TTC549 (cell line): ENCODE data around the gene BTC.
"Not testable (repeated sequence)": the region's sequence is repeated elsewhere in the genome, so short reads cannot be mapped to it uniquely, and the experiment has no call there.

Experiments used
- FAIRE-seq: peaks from 2 replicates; lab custom pipeline; 2012; peaks lifted over from hg19 to GRCh38; lab: Jason Lieb, UNC

BTC gene, protein sequence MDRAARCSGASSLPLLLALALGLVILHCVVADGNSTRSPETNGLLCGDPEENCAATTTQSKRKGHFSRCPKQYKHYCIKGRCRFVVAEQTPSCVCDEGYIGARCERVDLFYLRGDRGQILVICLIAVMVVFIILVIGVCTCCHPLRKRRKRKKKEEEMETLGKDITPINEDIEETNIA

DNA sequence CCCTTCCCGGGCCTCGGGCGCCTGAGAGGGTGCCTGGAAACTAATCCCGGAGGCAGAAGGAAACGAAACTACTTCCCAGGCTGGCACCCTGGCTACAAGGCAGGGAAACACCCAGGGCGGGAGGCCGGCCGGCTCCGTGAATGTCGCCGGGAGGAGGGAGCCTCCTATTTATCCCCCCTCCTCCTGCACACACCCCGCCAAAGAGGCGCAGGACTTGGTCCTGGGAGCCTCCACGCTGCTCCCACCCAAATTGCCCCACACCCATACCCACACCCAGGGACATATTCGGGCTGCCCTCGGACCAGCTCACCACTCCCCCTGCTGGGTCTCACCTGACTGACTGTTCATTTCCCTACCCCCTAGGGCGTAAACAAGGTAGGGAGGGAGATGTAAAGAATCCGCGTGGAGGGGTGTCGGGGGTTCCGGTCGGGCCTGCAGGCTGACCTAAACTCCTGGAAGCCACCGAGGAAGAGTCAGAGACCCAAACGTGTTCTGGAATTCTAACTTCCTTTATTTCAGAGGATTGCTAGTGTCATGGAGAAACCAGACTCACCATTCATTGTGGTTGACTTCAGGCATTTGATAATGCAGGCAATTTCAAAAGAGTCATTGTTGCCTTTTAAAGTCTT, at the start of gene BTC:
TSS of gene BTC (minus strand) at position 142 of the 629 bp plus-strand sequence. CDS start 198 bp downstream, outside the sequence.
- no peak for FAIRE-seq

DNA sequence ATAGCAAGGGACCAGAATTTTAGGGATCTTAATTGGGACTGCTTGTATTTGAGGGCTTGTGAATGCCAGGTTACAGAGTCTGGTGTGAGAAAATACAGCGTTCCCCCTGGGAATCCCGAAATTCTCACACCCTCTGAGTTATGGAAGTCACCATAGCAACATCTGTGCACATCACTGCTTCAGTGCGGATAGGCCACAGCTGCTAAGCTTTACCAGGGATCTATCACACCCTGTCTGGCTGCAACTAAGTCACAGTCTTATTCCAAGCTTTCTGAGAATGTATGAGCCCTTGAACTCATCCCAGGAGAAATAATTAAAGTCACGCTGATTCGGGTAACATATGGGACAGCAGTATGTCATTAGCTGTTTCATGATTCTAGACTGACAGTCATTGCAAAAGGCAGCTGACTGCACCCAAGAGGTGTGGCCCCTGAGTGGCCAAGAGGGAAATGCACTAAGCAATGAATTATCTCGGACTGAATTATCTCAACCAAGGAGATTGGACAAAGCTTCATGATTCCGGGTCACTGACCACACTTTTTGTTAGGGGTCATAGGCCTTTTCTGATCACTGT, 46.7 kb upstream of the BTC start:
- no peak for FAIRE-seq

DNA sequence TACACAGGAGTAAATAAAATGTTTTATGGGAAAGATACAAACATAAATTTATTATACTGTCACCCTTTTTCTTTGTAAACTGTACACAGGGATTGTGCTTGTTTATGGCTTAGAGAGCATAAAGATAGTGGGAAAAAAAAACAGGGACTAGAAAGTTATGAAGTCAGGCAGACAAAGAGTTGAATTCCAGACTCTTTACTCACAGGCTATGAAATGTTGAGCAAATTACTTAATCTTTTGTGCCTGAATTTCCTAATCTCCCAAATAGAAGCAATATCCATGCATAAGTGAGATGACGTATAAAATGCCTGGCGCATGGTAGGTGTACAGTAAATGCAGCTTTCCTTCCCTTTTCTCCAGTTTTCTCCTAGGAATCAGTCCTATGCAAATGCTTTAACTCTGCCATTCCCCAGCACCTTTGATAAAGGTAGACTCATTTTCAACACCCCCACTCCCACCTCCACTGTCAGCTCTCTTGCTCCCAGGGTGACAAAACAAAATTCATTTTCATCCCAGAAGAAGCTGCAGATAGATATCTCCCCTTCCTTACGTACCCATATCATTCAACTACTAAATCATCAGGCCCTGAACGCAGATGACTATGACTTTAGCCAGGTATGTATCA, 44.5 kb upstream of the BTC start:
- FAIRE-seq = no peak

DNA sequence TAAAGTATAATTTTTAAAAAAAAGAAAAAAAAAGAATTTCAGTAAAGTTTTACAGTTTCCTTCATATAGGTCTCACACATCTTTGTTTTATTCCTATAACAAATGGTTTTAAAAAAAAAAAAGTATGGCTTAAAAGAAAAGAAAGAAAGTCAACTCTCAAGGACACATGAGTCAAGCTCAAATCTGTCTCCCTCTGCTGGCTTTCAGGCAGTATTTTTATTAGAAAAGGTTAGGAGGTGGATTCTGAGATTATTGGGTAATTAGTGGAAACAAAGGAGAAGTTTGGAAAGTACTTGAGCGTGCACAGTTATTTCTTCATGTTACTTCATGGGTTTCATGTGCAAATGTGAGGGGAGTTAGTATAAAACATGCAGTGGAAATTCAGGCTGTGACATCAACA, 36.6 kb upstream of the BTC start:
- FAIRE-seq = no peak

DNA sequence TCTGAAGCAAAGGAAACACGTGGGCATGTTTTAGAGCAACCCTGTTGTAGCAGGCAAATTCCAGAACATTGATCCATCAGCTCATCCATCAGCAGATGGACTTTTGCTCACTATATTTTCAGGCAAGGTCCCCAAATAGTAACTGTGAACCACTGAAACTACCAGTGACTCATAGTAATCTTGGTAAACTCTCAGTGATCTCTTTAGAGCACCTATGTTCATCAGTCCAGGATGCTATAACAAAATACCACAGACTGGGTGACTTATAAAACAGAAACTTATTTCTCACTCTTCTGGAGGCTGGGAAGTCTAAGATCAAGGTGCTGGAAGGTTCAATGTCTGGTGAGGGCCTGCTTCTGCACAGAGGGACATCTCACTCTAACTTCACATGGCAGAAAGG, 28.9 kb upstream of the BTC start:
- FAIRE-seq = no peak

DNA sequence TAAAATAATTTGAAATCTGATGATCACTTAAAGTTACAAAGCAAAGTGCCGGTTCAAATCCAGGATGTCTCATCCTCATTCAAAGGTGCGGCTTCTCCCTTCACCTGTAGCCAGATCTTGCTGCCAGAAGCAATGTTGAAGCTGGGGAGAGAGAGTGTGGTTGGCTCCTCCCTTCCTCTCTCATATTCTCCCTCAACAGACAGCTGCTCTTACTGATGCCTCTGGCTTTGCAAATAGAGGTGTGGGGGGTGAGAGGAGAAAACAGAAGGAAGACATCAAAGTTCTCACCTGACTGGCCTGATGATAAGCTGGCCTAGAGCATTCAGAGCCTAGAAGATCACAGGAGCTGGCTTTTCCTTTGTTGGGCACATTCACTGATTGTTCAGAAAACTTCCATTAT, 28.3 kb upstream of the BTC start:
- FAIRE-seq = no peak

DNA sequence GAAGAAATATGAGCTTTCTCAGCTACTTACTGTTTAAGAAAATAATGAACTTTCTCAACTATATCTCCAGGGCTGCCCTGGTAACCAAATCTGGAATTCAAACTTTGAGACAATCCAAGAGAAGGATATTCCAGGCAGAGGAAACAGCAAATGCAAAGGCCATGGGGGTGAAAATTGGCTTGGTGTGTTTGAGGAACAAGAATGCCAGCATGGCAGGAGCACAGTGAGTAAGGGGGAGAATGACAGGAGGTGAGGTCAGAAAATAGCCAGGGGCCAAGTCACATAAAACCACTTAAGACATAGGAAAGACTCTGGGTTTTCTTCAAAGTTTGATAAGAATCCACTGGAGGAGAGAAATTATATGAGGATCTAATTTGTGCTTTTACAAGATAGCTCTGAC, 27.2 kb upstream of the BTC start:
- FAIRE-seq = no peak

DNA sequence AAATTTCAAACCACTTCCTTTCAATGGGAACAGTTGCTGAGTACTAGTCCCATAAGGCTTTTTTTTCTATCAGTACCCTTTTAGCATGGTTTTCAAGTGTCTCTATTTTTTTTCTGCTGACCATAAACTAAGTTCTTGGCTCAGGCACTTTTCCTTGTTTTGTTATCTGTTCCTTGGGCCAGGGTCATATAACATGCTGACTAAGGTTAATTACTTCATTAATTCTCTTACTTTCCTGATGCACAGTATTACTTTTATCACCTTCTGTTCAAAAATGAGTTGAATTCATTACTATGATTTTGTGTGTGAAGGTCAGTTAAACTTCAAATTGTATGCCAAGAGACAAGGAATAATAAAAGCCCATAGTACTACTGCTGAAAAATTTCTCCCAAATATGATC, 19.7 kb upstream of the BTC start:
- FAIRE-seq = no peak

DNA sequence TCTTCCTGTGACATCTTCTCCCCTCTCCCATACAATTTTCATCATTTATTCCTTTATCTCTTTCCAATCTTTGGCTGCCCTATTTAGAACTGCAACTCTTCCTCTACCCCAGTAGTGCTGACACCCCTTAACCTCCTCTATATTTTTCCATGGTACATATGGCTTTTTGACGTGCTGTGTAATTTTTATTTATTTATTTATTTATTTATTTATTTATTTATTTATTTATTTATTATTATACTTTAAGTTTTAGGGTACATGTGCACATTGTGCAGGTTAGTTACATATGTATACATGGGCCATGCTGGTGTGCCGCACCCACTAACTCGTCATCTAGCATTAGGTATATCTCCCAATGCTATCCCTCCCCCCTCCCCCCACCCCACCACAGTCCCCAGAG, 17.7 kb upstream of the BTC start:
- FAIRE-seq = not testable (repeated sequence)

DNA sequence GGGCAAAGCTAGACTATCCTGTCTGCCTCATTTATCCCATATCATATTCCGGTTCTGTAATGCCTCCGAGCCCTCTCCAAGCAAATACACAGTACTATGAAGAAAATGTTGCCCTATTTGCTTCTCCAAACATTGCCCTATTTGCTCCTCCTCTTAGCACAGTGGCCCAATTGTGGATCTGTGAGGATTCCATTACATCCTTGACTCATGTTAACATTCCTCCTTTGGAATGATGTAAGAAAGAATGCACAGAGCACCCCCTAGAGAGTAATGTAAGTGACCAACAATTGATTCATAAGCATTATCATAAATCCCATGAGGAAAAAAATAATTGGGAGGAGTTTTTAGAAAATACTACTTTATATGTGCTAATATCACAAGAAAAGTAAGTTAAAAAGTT, 11.3 kb upstream of the BTC start:
- FAIRE-seq = no peak

DNA sequence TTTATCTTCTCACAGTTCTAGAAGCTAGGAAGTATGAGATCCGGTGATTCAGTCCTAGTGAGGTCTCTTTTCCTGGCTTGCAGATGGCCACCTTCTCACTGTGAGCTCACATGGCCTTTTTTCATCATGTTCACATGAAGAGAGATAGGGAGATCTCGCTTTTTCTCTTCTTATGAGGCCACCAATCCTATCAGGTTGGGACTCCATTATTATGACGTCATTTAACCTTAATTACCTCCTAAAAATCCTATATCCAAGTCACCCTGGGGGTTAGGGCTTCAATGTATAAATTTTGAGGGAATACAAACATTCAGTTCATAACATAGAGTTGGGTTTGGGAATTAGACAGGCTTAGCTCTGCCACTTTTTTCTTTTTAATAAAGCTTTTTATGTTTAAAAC, 6.0 kb upstream of the BTC start:
- FAIRE-seq = no peak

DNA sequence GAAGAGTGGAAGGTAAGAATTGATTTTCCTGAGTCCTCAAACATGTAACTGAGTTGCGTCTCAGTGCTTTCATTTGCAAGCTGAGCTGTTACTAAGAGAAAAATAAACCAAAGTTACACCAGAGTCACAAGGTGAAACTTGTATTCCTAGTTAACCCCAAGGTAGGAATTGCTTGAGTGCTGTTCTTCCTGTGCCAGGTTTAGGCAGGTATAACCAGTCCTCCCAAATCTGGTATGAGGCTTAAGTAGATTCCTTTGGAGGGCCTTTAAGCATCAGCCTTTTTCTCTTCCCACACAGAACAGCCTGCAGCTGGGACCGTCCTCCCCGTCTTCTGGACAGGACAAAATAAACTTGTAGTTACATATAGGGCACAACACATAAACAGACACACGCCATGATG, 2.3 kb upstream of the BTC start:
- FAIRE-seq = no peak

DNA sequence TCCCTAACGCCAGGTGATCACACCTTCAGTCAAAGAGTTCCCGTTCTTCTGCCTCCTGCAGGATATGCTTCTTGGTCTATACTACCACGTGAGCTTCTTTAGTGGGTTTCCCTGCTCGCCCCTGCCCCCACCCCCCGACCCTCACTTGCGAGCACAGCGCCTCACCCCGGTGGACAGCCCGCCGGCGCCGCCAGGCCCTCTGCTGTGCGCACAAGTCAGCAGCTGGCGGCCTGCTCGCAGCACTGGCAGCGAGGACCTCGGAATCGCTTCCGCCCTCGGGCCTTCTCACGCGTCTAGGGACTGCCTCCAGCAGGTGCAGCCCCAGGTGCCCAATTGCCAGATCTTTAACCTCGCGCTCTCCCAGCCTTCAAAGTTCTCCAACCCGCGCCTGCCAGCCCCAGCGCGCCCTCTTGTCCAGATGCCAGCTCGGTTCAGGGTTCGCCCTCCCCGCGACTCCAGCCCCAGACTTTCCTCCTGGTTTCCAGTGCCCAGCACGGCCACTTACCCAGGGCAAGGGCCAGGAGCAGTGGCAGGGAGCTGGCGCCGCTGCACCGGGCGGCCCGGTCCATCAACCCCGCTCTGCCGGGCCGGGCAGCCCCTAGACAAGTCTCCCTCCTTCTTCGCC, 454 bp downstream of the BTC start:
- FAIRE-seq = no peak

DNA sequence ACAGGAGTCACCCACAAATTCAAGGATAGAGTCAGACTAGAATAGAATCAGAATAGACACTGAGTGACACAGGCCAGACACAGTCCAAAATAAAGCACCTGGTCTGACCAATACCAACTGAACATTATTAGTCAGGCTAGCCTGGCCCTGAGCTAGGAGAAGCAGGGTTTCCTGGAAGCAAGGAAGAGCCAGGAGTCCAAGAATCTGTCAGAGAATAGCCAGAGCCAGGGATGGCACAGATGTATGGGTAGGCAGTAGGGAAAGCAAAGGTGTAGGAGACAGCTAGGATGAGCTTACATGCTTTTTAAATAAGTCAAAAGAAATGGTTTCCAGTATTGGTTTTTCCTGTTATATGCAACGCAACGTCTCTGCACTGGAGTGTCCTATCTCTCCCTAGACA, 3.7 kb downstream of the BTC start:
- no peak for FAIRE-seq

DNA sequence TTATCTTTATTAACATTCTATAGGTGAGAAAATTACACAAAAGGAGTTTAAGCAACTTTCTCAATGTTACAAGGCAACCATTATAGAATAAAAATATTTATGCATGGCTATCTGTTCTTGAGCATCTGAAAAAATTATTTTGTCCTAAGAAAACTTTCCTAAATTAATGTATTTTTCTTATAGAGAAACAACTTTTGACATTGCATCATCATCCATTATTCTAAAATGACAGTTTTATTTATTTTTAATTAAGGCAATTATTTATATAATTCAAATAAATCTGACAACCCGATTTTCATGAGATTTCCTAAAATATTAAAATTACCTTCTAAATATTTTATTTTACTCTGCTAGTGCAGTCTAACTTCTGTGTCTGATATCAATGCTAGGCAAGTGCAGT, 4.8 kb downstream of the BTC start:
- FAIRE-seq = no peak

DNA sequence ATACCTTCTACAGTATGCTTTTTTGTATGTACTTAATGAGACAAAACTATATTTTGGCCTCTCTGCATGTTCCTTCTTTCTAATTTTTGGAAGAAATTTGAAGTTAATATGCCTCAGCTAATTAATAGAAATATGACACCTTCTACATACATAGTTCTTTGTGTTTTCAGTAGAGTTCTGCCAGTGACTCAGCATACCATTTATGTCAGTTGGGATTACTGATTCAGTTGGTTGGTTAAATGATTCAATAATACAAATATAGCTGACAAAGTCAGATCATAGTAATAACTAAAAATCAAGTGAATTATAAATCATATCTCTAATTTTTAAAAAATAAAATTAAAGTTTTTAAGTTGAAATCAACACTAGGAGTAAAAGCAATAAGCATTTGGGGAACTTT, 16.8 kb downstream of the BTC start:
- no peak for FAIRE-seq

DNA sequence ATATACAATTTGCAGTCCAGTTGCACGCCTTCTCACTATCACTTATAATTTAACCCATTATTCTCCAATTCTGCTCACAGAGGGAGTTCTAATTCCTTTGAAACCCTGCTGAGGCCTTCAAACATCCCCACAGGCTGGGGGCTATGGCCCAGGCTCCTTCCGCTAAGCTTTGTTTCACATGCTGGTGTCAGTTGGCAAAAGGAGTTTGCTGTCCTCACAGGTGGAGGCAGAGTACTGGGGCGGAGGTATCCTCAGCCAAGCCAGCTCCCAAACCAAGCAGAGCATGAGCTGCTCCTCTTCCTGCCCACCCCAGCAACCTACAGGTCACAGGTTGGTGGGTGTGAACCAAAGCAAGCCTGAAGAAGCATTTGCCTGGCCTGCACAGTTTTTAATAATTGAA, 21.5 kb downstream of the BTC start:
- no peak for FAIRE-seq

DNA sequence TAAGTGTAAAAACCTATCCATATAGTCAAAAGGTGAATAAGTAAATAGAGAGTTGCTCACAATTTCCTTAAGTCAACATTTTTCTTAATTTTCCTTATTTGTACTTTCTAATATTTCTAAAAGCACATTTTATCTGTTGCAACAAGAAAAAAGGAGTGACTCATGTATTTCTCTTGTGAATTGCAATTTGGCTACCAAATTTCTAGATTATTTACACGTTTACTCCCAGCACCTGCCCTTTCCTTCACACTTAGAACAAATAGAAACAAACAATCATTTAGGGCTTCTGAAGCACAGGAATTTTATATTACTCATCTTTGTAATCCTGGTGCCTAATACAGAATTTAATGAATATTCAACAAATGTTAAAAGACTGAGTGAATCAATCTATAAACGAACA, 22.2 kb downstream of the BTC start:
- no peak for FAIRE-seq

DNA sequence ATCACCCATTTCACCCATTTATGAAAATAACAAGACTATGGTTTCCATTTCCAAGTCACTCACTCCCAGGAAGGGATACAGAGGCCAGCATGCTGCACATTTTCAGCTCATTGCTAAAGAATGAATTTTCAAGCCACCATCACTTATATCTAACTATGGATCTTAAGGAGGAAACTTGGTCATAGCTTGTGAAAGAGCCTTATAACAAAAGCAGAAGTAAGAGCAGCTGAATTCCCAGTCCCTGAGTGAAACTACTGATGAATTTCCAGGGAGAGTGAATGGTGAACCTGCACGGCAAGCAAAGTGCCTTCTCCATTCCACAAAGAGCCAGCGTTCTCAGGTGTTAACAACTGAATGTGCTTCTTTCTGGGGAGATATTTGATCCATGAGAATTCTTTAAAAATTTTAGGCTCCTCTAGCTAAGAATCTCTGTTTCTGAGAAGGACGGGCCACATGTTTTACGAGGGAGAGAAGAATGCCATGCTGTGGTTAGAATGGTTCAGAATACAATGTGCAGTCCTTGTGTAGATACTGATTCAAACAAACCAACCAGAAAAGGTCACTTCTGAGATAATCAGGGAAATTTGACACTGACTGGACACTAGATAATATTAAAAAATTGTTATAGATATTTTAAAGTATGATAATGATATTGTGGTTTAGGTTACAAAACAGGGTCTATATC, 24.0 kb downstream of the BTC start:
- FAIRE-seq = no peak

DNA sequence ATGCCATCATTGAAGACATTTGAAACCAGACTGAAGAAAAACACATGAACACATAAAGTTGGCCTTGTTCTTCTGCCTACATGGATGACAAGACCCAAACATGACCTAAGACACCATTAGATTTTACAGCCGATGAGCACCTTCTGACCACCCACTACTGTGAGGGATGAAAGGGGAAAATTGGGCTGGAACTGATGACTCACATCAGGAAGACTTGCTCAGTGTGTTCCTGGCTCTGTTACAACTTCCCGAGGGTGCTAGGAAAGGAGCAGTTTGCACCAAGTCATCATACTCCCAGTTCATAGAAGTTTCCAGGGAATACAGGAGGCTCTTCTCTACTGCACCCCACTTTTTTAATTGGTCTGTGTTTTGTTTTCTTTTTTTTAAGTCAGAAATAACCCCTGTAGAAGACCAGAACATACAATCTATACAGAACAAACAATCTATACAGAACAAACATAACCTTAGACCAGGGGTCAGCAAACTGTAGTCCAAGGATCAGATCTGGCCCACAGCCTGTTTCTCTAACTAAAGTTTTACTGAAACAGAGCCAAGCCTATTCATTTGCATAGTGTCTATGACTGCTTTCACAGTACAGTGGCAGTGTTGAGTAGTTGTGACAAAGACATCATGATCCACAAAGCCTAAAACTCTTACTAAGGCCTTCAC, 25.3 kb downstream of the BTC start:
- no peak for FAIRE-seq

DNA sequence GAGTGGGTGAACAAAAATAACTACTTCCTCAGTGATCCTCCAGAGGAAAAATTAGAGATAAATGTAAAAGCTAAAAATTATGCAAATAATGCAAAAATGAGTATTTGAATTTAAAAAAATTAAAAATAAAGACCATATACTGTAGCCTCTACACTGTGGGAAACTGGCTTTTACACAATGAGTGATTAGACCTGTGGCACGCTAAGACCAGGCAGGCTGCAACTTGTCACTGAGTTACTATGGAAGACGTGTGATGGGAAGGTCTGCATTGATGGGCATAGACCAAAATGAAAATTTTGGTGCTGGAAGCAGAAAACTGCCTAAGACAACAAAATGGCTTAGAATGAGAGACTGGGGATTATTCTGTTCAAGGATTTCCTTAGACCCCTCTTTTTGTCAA, 30.2 kb downstream of the BTC start:
- no peak for FAIRE-seq

DNA sequence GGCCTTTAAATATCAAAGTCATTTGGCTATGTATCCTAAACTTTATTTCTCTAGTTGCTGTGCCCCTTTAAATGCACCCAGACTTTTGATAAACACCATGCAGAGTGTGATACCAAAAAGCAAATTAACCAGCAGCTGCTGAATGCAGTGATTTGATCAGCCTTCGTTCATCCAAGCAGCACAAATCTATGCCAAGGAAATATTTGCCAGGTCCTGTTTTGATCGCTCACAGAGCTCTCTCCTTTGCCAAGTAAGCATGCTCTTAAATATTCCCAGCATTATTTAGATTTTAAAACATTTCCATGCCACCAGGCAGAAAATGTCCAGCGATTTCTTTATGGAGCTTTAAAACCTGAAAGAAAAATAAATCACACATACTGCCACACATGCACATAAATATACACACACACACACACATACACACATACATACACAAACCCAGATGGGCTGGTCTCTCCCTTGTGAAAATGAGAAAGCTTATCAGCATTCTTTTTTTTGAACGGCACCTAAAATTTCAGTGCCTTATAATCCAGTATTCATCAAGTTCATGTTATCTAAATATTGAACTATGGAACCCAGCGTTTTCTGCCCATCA, 35.7 kb downstream of the BTC start:
- no peak for FAIRE-seq
